DMS53 treated with DMSO at 0.1 percent for 48 hours (cell line): ENCODE results near the gene CKB.
"Not testable (repeated sequence)": the region's sequence is repeated elsewhere in the genome, so short reads cannot be mapped to it uniquely, and the experiment has no call there.

Experiments used
- DNase-seq: peaks from one replicate; lab custom pipeline; 2025; ENCODE audit not compliant: unreplicated experiment; lab: John Stamatoyannopoulos, UW

CKB gene

DNA sequence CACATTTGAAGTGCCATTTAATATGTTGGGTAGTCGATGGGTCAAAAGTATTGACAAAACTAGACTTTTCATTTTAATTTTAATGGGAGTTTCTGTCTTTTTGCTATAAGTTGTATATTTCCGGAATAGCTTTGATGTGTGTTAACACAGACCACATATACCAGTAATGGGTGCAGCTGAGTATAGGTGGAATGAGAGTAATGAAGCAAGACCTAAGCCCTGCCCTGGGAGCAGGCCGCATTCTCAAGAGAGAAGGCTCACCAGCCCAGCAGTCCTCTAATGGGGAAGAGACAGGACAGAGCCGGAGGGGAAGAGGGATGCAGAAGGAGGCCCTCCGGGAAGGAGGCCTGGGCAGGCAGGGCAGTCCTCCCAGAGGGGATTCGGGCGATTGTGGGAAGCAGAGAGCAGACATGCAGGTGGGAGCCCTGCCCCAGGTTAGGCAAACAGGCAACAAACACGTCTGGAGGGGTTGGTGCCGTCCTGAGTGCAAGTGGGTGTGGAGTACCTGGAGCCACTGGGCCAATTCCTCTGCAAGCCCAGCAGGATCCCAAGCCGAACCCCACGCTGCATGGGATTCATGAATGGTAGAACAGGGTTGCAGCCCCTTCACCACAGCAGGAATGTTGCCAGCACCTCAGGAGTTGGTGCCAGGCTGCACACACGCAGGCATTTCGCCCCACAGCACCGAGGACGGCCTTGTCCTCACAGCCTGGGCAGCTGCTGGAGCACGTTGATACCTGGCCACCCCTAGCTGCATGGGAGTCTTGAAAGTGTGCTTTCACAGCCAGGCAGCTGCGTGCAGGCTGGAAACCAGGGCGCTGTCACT lies 7.8 kb downstream of the CKB start:
- DNase-seq: no peak

- no peak for DNase-seq
Observed at GRCh38 chr14:103512701-103513611, 9.7 kb downstream of the CKB start.

DNA sequence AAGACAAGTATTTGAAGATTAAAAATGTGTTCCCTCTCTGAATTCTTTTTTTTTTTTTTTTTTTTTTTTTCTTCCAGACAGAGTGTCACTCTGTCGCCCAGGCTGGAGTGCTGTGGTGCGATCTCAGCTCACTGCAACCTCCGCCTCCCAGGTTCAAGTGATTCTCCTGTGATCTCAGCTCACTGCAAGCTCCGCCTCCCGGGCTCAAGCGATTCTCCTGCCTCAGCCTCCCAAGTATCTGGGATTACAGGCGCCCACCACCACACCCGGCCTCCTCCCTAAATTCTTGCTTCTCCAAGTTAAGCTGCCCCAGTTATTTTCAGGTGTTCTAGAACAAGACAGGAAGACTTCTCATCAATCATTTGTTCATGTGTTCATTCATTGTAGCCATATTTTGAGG lies 10.4 kb downstream of the CKB start:
- DNase-seq: not testable (repeated sequence)

GRCh38 chr14:103510724-103511693 lies 11.6 kb downstream of the CKB start:
- DNase-seq: no peak

- DNase-seq: no peak
Observed at GRCh38 chr14:103509864-103510723, 12.5 kb downstream of the CKB start.

DNA sequence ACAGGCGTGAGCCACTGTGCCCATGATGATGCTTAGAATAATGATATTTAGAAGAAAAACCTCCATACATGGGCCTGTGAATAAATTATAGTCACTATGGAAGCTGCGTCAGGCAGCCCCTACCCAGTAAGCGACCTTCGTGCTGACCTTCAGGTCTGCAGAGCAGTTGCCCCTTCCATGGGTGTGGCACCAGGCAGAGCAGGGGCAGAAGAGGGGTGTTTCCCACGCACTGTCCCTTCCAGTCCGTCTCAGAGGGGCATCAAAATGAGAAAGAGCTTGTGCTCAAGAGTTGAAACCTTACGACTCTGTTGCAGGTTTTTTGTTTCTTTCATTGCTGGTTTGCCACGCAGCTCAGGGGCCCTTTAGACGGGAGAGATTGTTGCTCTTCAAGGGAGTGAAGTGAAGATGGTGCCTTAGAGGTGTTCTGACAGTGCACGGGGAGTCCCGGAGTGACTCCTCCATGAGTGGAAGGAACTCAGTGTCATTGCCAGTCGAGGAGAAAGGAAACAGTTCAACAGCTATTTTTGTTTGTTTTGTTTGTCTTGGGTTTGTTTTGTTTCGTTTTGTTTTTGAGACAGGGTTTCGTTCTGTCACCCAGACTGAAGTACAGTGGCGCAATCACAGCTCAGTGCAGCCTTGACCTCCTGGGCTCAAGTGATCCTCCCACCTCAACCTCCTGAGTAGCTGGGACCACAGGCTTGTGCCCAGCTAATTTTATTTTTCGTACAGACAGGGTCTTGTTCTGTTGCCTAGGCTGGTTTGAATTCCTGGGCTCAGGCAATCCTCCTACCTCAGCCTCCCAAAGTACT lies 13.9 kb downstream of the CKB start:
- no peak for DNase-seq

GRCh38 chr14:103507751-103508150 lies 14.9 kb downstream of the CKB start:
- DNase-seq: no peak

DNA sequence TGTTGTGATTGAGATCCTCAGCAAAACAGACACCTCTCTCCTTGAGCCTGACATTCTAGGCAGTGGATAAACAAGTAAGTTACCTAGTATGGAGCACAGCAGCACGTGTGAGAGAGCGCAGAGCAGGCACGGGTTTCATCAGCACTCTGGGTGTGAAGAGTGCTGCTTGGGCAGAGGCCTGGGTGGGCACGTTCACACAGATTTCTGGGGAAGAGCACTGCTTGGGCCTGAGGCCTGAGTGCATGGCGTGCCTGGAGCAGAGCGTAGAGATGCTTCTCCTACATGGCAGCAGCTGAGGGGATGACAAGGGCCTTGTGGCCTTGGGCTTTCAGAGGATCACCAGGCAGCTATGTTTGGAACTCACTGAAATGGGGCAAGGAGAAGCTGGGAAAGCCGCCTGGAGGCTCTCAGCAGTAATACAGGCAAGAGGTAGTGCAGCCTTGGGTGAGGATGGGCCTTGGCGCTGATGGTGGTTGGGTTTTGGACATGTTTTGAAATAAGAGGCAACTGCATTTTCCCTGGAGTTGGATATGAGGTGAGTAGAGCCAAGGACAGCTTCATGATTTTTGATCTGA lies 17.6 kb downstream of the CKB start:
- DNase-seq: no peak

DNA sequence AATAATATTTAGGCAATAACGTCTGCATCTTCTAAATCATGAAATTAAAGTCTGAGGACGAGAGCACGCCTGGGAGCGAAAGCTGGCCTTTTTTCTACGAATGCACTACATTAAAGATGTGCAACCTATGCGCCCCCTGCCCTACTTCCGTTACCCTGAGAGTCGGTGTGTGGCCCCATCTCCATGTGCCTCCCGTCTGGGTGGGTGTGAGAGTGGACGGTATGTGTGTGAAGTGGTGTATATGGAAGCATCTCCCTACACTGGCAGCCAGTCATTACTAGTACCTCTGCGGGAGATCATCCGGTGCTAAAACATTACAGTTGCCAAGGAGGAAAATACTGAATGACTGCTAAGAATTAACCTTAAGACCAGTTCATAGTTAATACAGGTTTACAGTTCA lies 19.3 kb downstream of the CKB start:
- DNase-seq: no peak

DNA sequence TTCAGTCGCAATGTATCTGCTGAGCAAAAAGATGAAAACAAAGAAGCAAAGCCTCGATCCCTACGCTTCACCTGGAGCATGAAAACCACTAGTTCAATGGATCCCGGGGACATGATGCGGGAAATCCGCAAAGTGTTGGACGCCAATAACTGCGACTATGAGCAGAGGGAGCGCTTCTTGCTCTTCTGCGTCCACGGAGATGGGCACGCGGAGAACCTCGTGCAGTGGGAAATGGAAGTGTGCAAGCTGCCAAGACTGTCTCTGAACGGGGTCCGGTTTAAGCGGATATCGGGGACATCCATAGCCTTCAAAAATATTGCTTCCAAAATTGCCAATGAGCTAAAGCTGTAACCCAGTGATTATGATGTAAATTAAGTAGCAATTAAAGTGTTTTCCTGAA lies 19.8 kb downstream of the CKB start:
- no peak for DNase-seq

DNA sequence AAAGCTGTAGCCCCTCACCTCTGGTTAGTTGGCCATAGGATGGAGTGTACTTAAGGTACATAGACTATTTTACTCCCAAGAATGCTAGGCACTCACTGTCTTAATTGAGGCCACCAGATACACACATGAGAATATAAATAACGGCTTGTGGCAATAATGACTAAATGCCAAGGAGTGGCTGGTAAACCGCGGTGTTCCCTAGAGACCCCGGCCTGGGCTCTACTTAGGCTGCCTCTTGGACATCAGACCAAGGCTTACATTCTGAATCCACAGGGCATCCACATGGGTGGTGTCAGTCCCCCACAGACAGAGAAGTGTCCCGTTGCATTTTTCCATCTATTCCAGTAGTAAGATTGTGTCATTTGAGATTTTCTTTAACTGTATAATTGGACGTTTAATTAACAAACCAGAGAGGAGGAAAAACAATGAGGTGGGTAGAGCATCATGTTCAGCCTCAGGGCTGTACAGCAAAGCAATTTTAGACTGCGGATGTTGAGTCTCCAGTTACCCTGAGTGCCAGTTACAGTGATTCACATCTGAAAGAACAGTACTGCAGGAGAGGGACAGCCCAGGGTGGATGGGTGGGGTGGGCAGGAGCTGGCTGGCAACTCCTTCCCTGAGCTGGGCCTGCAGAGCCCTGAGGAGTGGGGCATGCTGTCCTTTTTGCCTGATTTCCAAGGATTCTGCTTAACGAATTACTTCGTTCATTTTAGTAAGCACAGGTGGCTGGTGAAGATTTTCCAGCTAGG lies 20.5 kb downstream of the CKB start:
- DNase-seq: no peak

- no peak for DNase-seq
Observed at GRCh38 chr14:103501041-103501870, 21.4 kb downstream of the CKB start.

- peak; percentile 54 for DNase-seq
Observed at GRCh38 chr14:103500148-103500990, 22.3 kb downstream of the CKB start.

GRCh38 chr14:103499709-103500108 lies 22.9 kb downstream of the CKB start:
- DNase-seq: no peak

DNA sequence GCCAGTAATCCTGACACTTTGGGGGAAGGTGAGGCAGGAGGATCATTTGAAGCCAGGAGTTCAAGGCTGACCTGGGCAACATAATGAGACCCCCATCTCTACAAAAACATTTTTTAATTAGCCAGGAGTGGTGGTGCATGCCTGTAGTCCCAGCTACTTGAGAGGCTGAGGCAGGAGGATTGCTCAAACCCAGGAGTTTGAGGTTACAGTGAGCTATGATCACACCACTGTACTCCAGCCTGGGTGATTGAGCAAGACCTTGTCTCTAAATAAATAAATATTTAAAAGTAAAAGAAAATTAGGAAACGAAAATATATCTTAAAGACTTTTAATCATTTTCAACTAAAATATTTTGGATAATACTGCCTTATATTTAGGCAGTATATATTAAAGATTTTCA lies 25.9 kb downstream of the CKB start:
- DNase-seq: no peak

DNA sequence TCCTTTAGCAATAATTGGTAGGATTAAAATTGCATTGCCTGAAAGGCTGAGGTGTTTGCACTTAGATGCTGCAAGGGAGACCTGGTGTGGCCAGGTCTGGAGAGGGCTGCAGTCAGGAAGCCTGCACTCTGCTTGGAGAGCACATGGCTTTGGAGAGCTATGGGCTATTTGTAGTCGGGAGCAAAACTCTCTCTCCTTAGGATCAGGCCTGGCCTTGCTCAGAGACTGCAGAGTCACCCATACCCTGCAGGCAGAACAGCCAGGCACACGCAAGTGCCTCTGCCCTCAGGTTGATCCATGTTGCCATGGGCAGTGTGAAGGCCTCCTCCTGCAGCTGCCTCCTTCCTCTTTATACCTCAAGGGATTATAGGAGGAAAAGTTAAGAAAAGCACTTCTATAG lies 26.8 kb downstream of the CKB start:
- DNase-seq: no peak
